DND-41 (cell line): ENCODE results near the gene ZSWIM6.

Experiments used
- EZH2 ChIP-seq: IDR thresholded peaks from 3 replicates; pipeline ENCODE4 v1.6.1; 2012; ENCODE audit warnings: borderline replicate concordance, low read depth, mild to moderate bottlenecking, moderate library complexity, low read length, inconsistent platforms; ENCODE audit not compliant: severe bottlenecking
- TF ChIP-seq, protein P1 (sequence below): IDR thresholded peaks from 2 replicates; pipeline ENCODE4 v1.5.1; 2012; ENCODE audit warnings: borderline replicate concordance, low read length, moderate library complexity, mild to moderate bottlenecking; ENCODE audit not compliant: poor library complexity, severe bottlenecking; ENCODE audit errors: extremely low read depth

DNA sequence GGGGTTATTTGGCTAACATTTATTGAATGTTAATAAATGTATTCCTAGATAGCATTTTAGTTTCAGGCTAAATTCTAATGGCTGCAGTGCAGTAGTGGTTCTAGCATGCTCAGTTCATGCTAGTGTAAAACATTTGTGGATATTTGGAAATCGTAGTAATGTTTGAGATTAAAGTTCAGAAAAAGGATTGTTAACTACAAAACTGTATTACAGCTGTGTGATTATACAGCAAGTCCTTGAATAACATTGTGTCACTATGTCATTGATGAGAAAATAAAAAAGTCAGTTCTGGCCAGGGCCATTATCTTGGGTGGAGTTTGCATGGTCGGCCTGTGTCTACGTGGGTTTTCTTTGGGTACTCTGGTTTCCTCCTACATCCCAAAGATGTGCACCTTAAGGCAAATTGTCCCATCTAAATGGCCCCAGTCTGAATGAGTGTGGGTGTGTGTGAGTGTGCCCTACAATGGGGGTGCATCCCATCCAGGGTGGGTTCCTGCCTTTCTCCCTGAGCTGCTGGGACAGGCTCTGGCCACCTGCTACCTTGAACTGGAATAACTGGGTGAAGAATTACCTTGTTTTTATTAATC lies 8.8 kb downstream of the ZSWIM6 start:
- TF ChIP-seq, protein P1, sequence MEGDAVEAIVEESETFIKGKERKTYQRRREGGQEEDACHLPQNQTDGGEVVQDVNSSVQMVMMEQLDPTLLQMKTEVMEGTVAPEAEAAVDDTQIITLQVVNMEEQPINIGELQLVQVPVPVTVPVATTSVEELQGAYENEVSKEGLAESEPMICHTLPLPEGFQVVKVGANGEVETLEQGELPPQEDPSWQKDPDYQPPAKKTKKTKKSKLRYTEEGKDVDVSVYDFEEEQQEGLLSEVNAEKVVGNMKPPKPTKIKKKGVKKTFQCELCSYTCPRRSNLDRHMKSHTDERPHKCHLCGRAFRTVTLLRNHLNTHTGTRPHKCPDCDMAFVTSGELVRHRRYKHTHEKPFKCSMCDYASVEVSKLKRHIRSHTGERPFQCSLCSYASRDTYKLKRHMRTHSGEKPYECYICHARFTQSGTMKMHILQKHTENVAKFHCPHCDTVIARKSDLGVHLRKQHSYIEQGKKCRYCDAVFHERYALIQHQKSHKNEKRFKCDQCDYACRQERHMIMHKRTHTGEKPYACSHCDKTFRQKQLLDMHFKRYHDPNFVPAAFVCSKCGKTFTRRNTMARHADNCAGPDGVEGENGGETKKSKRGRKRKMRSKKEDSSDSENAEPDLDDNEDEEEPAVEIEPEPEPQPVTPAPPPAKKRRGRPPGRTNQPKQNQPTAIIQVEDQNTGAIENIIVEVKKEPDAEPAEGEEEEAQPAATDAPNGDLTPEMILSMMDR = no peak
- TF ChIP-seq EZH2 = no peak
